A204.1 (cell line): ENCODE results near the gene PRKACA.

Source experiments
- FAIRE-seq: peaks from 2 replicates; lab custom pipeline; 2012; peaks lifted over from hg19 to GRCh38; lab: Jason Lieb, UNC

The PRKACA gene

DNA sequence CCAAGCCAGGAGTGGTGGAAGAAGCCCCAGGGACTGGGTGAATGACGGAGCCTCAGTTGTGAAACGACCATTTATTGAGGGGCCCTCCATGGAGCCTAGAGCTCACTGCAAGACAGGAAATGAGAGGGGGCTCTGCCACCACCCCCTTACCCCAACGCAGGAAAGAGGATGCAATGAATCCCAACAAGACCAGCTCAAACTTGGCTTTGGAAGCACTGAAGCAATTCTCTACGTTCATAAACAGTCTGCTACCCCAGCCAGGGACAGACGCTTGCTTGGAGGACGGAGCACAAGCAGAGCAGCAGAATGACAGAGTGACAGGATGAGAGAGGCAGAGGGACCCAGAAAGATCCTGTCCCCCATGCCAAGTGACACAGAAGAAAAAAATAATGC, 1.0 kb downstream of the PRKACA start:
- no peak for FAIRE-seq

DNA sequence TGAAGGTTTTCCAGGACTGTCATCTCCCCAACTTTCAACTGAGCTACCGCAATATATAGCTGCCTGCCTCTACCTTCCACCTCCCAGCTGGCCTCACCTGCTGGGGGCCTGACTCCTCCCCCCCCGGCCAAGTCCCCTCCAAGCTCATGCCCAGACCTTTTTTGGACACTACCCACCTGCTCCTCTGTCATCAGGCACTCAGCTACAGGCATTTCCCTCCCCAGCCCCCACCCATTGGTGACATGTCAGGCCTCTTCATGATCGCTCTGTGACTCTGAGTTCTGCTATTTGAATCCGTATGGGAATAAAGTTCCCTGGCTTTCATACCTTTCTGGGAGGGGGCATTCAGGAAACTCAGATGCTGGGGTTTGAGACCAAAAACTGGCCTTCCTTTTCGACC, 1.8 kb downstream of the PRKACA start:
- no peak for FAIRE-seq

DNA sequence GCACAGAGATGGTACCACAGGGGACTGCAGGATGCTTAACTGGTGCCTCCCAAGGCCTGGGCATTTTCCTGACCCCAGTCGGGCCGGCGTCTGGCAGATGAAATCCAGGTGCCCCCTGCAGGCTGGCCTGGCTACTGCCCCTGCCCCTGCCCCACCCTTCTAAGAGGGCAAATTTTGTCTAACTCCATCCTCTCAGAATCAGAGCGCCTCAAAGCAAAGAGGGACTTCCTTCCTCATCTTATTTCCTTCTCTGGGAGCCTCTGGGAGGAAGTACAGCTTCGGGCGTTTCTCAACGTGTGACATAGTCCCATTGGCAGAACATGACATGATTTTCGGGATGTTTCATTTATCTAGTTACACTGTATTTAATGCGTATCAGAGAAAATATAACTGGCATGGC, 2.7 kb downstream of the PRKACA start:
- FAIRE-seq: no peak

DNA sequence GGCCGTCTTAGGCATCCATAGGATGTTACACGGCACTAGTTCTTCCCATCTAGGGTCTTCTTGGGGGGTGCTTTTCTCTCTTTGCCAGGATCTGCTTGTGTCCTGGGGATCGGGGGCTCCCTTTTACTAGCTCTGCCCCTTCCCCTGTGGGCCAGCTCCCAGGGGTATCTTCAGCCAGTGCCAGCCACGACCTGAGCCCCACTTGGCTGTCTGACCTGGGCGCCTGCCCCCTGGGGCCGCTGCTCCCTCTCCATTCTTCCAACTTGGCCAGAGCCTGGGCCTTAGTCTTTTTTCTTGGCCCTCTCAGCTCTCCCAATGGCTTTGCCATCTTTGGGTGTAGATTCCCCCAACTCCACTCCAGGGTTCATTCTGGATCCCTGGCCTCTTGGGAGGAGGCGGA, 3.1 kb downstream of the PRKACA start:
- FAIRE-seq: no peak

DNA sequence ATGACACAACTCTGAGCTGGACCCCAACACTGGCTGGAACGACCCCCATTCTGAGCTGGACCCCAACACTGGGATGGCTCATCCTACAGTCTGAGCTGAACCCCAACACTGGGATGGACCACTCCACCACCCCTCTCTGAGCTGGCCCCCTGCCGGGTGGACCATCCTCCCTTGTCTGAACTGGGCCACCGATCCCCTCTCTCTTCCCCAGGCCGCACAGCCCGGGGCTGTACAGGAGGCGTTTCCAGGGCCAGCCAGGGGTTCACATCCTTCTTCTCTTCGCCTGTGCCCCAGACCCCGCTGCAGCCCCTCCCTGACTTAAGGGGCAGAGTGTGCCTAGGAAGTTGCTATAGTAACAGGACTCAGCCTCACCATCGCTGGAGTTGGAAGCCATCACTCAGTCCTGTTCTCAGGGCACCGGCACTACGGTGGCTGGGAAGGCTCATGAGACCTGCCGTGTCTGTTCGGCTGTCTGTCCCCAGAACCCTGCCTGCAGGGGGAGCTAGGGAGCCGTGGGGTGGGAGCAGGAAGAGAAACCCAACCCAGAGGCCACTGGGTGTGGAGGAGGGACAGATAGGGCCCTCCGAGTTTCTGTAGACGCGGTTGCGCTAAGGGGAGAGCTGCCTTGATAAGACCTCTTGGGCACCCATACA, 3.7 kb downstream of the PRKACA start:
- no peak for FAIRE-seq

- FAIRE-seq: no peak
Measured at GRCh38 chr19:14112809-14113385, 4.7 kb downstream of the PRKACA start.

- no peak for FAIRE-seq
Measured at GRCh38 chr19:14112051-14112808, 5.3 kb downstream of the PRKACA start.

GRCh38 chr19:14111486-14111885, 6.1 kb downstream of the PRKACA start:
- no peak for FAIRE-seq

GRCh38 chr19:14110650-14111049, 6.9 kb downstream of the PRKACA start:
- FAIRE-seq: no peak

- no peak for FAIRE-seq
Measured at GRCh38 chr19:14107581-14108461, 9.7 kb downstream of the PRKACA start.

GRCh38 chr19:14106840-14107239, 10.7 kb downstream of the PRKACA start:
- FAIRE-seq: no peak

DNA sequence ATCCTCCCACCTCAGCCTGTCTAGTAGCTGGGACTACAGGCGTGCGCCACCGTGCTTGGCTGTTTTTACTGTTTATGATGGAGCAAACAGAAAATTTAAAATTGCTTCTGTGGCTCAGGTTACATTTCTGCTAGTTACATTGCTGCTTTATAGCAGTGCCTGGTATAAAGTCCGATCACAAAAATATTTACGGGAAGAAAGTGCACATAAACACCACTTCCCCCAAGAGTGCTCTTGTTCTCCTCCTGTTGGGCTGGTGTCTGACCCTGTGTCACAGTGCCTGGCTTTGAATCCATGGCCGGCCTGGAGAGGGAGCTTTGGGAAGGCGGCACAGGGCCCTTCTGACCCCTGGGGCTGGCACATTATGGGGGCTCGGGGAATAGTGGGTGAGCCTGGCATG, 11.9 kb downstream of the PRKACA start:
- no peak for FAIRE-seq

- no peak for FAIRE-seq
Measured at GRCh38 chr19:14103310-14103709, 14.3 kb downstream of the PRKACA start.

- FAIRE-seq: no peak
Measured at GRCh38 chr19:14102756-14103155, 14.8 kb downstream of the PRKACA start.

GRCh38 chr19:14102102-14102696, 15.4 kb downstream of the PRKACA start:
- FAIRE-seq: no peak

DNA sequence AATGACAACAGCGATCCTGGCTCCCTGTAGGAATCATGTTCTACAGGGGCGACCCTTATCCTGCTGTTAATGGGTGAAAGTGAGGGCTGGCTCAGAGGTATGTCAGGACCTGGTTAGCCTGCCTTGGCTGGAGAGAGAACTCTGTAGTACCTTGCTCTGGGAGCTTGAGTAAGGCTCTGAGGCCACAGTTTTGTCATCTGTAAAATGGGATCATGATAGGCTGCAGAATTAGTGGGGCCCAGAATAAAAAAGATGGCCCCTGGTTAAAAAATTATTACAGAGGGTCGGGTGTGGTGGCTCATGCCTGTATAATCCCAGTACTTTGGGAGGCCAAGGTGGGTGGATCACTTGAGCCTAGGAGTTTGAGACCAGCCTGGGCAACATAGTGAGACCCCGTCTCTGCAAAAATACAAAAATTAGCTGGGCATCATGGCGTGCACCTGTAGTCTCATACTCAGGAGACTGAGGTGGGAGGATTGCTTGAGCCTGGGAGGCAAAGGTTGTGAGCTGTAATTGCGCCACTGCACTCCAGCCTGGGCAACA, 16.5 kb downstream of the PRKACA start:
- no peak for FAIRE-seq

DNA sequence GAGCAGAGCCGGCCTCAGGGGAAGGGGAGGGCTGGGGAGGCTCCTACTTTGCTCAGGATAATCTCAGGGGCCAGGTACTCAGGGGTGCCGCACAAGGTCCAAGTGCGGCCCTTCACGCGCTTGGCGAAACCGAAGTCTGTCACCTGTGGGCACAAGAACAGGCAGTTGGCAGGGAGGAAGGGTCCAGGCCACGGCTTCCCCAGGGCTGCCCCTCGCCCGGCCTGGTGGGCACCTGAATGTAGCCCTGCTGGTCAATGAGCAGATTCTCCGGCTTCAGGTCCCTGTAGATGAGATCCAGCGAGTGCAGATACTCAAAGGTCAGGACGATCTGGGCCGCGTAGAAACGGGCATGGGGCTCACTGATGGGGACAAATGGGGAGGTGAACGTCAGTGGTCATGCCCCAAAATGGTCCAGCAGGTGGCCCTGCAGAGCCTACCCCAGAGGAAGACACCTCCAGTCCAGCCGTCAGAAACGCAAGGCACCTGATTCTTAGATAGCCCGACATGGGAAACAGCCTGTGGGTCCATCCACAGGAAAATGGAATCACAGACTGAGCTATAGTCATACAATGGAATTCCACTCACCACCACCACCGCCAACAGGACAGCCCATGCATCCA, 19.9 kb downstream of the PRKACA start:
- FAIRE-seq: no peak

DNA sequence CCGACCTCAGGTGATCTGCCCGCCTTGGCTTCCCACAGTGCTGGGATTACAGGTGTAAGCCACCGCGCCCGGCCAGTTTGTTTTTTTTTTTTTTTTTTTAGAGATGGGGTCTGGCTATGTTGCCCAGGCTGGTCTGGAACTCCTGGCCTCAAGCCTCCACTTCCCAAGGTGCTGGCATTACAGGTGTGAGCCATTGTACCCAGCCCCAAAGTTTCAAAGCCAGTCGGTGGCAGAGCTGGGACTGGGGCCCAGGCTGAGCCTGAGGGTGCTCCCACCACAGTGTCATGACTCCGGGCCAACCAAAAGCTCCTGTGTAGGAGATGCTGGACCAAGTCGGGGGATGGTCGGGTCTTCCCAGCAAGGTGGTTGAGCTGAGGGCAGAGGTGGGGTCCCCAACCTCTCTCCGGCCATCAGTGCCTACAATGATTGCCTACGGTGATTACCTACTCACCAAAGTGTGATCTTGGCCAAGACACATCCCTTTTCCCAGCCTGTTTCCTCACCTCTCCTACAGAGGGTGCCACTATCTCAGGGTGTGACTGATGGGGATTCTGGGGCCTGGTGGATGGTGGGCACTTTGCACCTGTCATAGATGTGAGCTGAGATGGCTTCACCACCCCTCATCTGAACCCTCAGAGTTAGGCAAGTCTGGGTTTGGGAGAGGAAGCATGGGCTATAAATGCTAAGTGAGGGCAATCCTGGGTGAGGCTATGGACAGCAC, 21.1 kb downstream of the PRKACA start:
- FAIRE-seq: no peak

DNA sequence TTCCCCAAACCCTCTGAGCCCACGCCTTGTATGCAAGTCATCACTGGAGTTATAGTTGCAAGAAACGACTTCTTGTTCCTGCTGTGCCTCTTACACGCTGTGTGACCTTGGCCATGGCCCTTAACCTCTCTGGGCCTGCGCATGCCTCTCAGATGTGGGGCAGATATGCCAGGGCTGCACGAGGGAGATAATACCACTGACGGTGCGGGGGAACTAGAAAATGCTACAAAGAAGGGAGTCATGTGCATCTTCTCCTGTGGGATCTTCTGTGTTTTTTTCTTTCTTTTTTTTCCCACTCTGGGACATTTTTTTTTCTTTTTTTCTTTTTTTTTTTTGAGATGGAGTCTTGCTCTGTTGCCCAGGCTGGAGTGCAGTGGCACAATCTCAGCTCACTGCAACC, 22.7 kb downstream of the PRKACA start:
- no peak for FAIRE-seq

- FAIRE-seq: no peak
Measured at GRCh38 chr19:14093117-14093823, 24.3 kb downstream of the PRKACA start.
